HG03175 (cell line): ENCODE data around the gene GPI.
"Not testable (repeated sequence)": the region's sequence is repeated elsewhere in the genome, so short reads cannot be mapped to it uniquely, and the experiment has no call there.

Experiments
- ATAC-seq: cut with Tn5 transposase; IDR thresholded peaks from one replicate; pipeline ENCODE4 v1.9.1; 2021; ENCODE audit warnings: mild to moderate bottlenecking, moderate library complexity; ENCODE audit not compliant: unreplicated experiment

GPI gene

DNA sequence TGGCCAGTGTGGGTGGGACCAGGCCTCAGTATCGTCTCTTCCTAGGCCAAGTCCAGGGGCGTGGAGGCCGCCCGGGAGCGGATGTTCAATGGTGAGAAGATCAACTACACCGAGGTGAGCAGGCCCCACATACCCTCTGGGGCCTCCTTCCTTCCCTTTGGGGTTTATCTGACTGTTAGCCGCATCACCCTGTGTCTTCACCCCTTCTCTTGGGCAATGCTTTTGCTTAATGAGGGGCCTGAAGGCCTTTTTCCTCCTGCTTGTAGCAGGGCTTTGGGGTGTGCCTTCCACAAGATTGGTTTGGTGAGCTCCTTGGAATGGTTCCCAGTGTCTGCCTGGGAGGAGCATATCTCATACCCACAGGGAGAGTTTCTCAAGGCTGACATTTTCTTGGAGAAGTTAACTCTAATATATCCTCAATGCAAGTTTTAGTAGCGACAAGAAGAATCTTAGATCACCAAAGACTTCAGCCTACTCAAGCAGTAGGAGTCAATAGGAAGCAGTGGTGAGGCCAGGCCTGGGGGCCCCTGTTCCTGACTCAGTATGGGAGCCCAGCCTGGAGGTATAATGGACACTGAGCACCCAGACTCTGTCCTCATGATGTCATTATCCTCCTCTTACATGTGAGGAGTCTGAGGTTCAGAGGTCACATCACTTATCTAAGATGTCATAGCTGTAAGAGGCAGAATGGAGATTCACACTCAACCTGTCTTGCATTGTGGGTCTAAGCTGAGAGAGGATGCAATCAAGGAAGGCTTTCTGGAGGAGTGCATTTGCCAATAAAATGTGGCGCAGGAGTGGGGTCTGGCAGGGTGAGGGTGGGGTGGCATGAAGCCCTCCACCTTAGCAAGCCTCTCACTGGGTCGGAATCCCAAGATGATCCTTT, 2.0 kb downstream of the GPI start:
- ATAC-seq: no peak

DNA sequence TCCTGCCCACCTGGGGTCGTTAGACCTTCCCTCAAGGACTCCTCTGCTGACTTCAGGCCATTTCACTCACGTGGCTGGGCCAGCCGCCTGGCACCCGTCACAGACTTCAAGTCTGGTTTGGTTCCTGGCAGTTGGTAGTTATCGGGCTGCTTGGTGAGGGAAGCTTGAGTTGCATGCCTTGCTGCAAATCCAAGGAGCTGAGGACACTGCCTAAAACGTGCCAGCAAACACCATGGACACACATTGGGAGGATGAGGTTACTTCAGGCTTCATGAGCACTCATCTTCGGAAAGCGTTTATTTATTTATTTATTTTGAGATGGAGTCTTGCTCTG, 2.6 kb downstream of the GPI start:
- no peak for ATAC-seq

DNA sequence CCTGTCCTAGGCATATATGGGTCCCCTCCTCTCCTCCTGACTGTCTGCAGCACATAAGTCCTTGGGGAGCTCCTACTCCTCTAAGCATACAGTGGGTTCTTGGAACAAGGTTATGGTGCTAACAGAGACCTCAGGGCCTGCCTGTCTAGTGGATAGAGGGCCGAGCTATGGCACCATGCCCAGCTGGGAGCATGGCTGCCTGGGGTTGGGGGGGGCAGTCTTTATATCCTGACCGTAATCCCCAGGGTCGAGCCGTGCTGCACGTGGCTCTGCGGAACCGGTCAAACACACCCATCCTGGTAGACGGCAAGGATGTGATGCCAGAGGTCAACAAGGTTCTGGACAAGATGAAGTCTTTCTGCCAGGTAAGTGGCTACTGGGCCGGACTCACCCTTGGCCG, 3.3 kb downstream of the GPI start:
- ATAC-seq: no peak

DNA sequence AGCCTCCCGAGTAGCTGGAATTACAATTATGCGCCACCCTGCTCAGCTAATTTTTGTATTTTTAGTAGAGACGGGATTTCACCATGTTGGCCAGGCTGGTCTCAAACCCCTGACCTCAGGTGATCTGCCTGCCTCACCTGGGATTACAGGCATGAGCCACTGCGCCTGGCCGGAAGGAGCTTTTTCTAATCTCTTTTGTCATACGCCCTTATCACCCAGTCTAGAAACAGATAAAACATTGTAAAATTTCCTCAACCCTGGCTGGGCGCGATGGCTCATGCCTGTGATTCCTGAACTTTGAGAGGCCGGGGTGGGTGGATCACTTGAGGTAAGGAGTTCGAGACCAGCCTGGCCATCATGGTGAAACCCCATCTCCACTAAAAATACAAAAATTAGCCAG, 4.2 kb downstream of the GPI start:
- not testable (repeated sequence) for ATAC-seq

DNA sequence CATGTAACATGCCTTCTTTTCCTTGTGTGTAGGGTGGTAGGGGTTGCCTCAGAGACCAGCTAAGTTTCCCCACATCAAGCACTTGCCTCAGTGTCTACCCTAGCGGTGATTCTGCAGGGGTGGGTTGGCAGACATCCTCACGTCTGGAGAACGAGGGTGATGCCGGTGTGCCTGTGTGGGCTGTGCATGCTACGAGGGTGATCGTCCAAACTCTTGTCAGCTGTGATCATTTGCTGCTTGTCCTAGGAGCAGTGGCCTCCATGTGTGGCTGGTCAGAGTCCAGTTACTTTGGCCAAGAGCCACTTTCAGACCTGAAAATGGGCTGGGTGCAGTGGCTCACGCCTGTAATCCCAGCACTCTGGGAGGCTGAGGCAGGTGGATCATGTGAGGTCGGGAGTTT, 5.1 kb downstream of the GPI start:
- ATAC-seq: no peak

DNA sequence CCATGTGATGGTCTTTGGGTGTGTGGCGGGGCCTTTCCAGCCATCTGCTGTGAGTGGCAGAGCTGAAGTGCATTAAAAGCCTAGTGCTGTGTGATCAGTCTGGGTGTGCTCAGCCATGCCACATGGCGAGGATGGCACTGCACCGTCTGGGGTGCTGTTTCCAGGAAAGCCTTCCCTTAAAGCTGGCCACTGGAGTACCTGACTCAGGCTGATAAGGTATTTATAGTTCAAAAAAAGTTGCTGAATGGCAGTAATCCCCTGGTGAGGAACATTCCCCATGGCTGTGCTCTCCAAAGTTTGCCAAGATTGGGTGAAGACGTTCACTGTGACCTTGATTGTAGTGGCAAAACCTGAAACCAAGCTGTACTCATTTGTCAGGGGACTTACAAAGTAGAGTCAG, 6.0 kb downstream of the GPI start:
- no peak for ATAC-seq

DNA sequence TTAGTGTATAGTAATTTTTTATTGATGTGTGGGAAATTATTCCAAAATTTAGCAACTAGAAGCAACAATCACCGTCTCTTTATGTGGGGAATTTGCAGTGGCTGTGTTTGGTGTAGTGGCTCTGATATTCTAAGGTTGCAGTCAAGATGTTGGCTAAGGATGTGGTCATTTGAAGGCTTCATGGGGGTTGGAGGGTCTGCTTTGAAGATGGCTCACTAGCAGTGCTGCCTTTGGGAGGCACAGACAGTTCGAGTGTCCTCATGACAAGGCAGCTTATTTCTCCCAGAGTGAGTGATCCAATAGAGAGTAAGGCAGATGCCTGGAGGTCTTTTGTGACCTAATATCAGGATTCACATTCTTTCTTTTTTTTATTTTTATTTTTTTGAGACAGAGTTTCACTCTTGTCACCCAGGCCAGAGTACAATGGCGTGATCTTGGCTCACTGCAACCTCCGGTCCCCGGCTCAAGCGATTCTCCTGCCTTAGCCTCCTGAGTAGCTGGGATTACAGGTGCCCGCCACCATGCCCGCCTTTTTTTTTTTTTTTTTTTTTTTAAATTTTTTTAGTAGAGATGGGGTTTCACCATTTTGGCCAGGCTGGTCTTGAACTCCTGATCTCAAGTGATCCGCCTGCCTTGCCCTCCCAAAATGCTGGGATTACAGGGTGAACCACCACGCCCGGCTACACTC, 8.7 kb downstream of the GPI start:
- ATAC-seq: no peak

DNA sequence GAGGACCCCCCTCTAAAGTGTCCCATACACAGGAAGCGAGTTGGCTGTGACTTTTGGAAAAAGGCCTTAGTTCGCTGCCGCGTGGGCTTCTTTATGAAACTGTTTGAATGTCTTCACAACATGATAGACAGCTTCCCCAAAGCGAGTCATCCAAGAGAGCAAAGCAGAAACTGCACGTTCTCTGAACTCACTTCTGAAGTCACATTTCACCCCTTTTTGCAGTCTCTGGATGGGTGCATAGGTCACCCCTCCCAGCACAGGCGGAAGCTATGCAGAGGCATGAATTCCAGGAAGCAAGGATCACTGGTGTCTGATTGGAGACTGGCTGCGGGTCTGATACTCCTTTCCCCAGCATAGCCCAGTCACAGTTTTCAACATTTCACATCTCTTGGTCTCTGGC, 10.6 kb downstream of the GPI start:
- no peak for ATAC-seq

DNA sequence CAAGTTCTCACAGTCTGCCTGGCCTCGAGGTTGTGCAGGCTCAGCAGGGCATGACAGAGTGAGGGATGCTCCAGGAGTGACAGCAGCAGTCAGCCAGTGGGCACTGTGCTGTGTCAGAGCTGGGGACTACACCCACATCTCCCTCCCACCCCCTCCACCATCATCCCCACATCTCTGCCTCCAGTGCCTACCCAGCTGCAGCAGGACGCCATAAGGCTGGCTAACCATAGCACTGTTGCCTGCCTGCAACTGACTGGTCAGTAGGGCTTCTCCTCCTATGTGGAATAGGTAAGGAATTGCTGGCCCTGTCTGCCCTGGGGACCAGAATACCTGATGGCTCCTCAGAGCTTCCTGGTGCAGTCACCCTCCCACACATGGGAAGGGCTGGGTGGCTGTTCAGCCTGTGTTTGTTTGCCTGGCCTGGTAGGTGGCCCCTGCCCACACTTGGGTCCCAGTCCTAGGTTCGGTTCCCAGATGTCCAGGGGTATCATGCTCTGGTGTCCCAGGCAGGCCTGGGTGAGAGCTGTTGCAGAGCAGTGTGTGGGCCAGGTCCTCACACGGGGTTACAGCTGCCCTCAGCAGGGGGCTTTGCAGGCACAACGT, 15.7 kb downstream of the GPI start:
- ATAC-seq: no peak

DNA sequence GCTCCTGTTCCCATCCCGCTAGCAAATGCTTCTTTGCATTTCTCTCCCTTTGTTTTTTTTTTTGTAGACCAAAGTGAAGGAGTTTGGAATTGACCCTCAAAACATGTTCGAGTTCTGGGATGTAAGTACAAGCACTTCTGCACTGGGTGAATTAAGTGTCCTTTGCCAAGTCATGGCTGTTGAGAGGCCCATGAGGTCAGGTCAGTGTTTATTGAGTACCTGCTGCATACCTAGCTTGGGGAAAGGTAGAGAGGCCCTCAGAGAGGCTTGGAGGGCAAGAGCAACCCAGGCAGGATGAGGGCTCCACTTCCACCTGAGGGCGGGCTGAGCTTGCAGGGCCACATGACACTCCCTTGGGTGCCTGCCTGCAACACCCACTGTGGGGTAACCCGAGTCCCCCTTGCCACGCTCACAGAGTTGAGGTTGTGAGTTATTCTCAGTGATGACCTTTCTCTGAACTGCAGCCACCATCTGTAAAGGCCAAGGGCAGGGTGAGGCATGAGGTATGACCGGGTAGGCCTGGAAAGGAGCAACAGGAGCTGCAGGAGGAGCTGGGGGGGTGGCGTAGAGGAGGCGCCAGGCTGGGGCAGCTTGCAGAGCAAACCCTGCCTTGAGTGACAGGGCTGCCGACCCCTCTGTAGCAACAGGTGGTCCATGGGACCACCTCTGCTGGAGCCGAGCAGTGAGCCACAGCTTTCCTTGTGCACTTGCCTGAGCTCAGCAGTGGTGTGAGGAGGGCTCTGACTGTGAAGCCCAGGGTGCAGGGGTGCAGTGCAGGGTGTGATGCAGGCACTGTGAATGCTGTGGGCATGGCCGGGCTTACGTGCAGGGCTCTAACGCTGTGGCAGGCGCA, 16.6 kb downstream of the GPI start:
- ATAC-seq: no peak

DNA sequence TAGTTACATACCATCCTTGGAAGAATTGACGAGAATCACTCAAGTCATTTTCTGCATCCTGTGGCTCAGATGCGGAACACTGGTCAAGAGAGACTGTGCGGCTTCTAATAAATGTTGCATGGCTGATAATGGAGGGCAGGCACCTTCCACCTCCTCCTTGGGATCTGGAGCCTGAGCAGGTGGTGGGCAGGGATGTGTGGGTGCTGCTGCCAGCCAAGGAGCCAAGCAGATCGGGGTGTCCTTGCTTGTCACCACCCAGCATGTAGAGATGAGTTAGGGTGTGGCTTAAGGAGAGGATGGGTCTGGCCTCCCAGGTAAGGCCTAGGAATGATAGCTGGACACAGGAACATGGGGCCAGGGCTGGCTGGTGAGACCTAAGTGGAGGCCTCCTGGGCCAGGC, 17.5 kb downstream of the GPI start:
- ATAC-seq: no peak

DNA sequence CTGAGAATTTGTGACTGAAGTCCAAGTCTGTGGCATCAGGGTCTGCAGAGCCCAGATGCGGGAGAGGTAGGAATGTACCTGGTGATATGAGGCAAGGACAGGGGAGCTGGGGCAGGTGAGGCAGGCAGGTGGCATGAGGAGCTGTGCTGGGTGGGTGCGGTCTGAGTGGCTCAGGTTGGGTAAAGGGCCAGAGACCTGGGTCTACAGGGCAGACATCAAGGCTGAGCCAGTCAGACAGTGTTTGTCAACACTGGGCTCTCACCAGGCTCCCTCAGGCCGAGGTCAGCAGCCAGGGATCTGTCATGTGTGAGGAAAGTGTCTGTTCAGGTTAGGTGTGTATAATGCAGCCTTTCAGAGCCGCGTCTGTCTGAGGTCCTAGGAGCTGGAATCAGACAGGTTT, 18.6 kb downstream of the GPI start:
- ATAC-seq: no peak

DNA sequence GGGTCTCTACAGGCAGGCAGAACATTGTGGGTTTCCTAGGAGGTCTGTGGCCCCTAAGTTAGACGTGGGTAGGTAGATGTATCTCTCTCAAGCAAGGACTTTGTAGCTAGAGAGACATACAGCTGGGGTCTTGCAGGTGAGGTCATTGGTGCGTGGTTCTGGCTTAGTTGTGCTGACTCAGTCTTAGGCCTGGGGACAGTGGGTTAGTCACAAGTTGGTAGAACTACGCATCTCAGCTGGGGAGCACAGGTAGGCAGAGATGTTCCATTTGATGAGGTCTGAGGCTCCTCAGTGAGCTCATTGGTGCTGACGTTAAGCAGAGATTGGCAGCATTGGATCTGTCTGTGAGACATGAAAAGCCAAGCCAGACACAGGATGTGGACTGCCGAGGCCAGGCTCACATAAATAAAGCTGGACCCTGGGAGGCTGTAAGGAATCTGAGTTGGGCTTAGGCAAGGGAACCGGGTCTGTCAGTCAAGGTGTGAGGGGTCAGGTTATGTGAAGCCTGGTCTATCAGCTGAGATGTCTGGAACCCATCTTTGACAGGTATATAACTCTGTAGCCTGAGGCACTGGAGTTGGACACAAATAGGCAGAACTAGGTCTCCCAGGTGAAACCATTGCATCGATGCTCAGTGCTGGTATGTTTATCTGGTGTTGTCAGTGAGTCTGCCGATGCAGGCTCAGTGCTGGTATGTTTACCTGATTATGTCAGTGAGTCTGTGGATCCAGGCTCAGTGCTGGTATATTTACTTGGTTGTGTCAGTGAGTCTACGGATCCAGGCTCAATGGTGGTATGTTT, 21.8 kb downstream of the GPI start:
- no peak for ATAC-seq

DNA sequence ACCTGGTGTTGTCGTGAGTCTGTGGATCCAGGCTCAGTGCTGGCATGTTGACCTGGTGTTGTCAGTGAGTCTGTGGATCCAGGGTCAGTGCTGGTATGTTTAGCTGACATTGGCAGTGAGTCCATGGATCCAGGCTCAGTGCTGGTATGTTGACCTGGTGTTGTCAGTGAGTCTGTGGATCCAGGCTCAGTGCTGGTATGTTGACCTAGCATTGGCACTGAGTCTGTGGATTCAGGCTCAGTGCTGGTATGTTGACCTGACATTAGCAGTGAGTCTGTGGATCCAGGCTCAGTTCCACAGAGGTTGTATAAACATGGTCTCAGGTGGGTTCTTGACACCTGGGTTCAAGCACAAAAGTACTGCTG, 22.4 kb downstream of the GPI start:
- ATAC-seq: no peak

DNA sequence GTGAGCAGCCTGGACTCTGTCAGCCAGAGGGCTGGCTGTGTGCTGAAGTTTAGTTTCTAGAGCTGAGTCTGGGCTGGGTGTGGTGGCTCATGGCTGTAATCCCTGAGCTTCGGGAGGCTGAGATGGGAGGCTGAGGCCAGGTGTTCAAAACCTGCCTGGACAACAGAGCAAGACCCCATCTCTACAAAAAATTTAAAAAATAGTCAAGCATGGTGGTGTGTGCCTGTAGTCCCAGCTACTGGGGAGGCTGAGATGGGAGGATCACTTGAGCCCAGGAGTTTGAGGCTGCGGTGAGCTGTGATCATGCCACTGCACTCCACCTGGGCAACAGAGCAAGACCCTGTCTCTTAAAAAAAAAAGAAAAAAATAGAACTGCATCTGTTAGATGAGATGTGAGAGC, 23.7 kb downstream of the GPI start:
- not testable (repeated sequence) for ATAC-seq

DNA sequence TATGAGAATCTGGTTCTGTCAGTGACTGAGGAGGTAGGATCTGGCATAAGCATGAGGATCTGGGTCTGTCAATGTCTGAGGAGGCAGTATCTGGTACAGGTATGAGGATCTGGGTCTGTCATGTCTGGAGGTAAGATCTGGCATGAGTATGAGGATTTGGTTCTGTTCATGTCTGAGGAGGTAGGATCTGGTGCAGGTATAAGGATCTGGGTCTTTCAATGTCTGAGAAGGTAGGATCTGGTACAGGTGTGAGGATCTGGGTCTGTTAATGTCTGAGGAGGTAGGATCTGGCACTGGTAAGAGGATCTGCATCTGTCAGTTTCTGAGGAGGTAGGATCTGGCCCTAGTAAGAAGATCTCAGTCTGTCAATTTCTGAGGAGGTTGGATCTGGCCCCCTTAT, 26.8 kb downstream of the GPI start:
- ATAC-seq: no peak

DNA sequence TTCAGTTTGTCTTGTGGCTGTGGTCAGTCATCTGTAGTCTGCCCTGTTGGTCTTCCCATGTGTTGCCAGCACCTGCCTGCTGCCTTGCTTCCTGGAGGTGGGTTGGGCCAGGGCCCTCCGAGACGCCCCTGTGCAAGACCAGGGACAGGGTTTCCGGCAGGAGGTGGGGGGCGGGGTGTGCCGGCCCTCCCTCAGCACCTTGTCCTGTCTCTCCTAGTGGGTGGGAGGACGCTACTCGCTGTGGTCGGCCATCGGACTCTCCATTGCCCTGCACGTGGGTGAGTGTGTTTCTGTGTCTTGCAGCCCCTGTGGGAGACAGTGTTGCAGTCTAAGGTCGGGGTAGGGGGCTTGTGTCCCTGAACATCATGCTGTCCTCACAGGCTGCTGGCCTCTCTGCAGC, 28.0 kb downstream of the GPI start:
- ATAC-seq: no peak

DNA sequence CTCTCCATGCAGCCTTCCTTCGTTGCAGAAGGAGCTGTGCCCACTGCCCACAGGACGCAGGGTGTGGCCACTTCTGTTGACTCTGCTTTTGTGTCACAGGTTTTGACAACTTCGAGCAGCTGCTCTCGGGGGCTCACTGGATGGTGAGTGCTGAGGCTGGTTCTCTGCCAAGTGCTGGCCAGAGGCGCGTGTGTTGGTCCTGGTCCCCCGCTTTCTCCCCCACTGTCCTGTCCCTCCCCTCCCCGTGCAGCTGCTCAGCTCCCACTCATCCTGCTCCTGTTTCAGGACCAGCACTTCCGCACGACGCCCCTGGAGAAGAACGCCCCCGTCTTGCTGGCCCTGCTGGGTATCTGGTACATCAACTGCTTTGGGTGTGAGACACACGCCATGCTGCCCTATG, 28.6 kb downstream of the GPI start:
- no peak for ATAC-seq

DNA sequence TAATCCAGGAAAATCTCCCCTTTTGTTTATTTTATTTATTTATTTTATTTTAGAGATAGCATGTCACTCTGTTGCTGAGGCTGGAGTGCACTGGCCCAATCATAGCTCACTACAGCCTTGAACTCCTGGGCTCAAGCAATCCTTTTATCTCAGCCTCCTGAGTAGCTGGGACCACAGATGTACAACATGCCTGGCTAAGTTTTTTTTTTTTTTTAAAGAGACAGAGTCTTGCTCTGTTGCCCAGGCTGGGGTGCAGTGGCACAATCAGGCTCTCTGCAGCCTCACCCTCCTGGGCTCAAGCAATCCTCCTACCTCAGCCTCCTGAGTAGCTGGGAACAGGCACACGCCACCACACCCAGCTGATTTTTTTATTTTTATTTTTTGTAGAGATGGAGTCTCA, 32.9 kb downstream of the GPI start:
- no peak for ATAC-seq

DNA sequence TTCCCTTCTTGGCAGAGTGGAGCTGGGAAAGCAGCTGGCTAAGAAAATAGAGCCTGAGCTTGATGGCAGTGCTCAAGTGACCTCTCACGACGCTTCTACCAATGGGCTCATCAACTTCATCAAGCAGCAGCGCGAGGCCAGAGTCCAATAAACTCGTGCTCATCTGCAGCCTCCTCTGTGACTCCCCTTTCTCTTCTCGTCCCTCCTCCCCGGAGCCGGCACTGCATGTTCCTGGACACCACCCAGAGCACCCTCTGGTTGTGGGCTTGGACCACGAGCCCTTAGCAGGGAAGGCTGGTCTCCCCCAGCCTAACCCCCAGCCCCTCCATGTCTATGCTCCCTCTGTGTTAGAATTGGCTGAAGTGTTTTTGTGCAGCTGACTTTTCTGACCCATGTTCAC, 34.9 kb downstream of the GPI start:
- no peak for ATAC-seq

DNA sequence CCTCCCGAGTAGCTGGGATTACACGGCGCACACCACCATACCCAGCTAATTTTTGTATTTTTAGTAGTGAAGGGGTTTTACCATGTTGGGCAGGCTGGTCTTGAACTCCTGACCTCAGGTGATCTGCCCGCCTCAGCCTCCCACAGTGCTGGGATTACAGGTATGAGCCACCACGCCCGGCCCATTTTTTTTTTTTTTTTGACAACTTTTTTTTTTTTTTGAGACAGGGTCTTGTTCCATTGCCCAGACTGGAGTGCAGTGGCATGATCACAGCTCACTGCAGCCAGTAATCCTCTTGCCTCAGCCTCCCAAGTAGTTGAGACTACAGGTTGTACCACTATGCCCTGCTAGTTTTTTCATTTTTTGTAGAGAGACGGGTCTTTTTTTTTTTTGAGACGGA, 35.8 kb downstream of the GPI start:
- ATAC-seq: not testable (repeated sequence)
